HG03025 (cell line): ENCODE results near the gene NFKB2.

Source experiments
- ATAC-seq: cut with Tn5 transposase; IDR thresholded peaks from one replicate; pipeline ENCODE4 v1.9.1; 2021; ENCODE audit warnings: mild to moderate bottlenecking, moderate library complexity; ENCODE audit not compliant: unreplicated experiment, low FRiP score

The NFKB2 gene

GRCh38 chr10:102407425-102408130 lies 12.1 kb downstream of the NFKB2 start:
- no peak for ATAC-seq

DNA sequence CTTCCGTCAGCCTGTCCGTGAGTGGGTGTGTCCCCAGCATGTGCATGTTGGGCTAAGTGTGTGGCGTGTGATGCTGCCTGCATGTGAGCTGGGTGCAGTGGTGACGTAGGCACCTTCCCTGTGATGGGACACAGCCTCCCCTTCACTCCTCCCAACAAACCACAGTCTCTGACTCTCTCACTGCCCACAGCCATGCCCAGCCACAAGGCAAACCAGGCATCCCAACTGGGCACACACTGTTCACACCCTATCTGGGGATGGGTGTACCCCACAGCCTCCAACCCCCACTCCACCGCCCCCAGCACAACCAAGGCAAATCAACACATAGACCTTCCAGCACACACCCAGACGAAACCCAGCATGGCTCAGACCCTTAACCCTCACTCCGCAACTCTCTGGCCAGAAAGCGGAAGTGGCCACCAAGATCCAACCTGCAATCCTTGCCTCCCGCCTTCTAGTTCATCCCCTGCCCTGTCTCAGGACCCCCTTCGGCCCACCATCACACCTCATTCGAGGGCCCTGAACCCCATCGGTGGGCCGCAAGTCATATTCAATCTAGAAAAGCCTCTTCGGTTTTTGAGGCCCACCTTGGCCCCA lies 12.7 kb downstream of the NFKB2 start:
- no peak for ATAC-seq

DNA sequence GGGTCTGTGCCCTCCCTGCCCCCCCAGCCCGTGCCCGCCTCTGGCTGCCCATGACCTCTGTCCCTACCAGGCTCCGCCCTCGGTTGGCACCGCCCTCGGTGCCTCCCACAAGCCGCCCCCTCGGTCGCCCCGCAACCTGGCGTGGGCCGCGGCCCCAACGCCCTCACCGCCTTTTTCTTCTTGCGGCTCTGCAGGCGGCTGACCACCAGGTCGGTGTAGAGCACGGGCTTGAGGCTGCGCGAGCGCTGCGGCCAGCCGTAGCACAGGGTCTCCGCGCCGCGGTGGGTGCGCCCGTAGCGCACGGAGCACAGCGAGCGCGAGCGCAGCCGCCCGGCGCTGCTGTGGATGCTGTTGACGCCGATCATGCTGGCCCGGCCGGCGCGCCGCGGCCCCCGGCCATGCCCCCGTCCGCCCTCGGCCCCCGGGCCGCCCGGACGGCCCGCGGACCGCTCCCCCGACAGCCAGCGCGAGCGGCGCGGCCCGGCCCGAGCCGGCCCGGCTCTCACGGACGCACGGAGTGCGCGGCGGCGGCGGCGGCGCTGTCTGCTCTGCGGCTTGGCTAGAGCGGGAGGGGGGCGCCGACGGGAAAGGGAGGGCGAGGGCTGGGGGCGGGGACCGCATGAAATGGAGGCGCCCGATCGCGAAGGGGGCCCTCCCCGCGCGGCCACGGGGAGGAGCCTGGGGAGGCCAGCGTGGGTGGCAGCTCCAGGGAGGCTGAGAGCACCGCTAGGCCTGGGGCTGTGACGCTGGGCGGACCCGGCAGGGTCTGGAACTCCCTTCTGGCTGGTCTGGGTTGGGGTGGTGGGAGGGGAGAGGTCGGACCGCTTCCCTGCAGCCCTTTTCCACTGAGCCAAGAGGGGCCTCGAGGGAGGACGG lies 13.5 kb downstream of the NFKB2 start:
- no peak for ATAC-seq

GRCh38 chr10:102409604-102410428 lies 14.3 kb downstream of the NFKB2 start:
- ATAC-seq: no peak

DNA sequence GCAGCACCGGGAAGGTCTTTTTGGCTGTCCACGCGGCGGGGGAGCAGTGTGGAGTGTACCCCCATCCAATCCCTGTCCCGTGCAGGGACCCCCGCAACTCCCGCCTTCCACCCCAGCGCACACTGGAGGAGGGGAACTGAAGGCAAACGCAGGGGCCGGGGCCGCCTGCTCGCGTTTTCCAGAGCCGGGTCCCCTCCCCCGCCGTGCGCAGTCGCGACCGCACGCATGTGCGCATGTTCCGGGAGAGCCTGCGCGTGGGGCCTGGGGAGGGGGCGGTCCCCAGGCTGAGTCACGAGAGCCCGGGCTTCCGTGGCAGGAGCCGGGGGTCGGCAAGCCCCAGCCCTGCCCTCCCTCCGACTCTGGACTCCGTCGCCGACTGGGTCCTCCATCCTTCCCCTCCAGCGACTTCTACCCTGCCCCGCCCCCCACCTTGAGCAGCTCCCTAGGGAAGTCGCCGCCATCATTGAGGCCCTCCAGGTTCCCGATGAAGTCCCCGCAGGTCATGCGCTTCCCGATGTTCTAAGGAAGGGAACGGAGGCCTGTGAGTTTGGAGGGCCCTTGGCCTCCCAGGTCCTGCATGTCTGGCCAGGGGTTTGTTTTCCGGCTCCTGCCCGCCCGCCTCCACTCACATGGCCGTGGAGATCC lies 15.0 kb downstream of the NFKB2 start:
- ATAC-seq: no peak

DNA sequence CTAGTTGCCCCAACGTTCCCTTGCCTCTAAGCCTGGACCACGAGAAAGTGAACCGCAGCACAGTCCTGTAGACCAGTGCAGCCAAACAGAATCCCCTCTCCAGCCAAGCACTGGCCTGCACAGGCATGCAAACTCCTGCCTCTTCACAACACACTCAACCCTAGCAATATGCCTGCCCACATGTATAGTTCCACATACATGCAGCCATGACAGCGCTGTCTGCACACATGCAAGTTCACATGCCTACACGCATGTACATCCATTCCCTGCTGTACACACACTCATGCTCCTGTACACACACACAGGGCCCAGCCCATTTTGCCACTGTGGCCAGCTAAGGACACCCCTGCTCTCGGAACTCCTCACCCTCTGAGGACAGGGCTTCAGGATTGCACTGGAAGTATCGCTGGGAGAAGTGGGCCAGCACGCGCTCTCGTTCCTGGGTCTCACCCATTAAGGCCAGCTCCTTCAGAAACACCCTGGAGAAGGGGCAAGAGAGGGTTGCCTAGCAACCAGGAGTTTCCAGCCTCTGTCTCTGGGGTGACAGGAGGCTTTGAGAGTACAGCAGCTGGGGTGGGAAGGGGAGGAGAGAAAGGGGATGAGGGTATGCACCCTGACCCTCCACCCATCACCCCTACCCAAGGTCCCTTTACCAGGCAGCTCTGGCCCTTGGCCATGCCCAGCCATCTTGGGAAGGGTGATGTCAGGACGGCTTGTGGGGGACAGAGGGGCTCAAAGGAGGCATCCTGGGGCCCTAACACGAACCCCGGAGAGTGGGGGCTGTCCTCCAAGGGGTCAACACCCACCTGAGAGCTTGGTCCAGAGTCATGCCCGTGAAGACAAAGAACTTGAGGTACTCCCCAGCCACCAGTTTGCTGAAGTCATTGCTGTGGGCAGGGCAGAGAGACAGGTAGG lies 16.1 kb downstream of the NFKB2 start:
- ATAC-seq: no peak

- ATAC-seq: no peak
Observed at GRCh38 chr10:102412293-102412692, 16.8 kb downstream of the NFKB2 start.

DNA sequence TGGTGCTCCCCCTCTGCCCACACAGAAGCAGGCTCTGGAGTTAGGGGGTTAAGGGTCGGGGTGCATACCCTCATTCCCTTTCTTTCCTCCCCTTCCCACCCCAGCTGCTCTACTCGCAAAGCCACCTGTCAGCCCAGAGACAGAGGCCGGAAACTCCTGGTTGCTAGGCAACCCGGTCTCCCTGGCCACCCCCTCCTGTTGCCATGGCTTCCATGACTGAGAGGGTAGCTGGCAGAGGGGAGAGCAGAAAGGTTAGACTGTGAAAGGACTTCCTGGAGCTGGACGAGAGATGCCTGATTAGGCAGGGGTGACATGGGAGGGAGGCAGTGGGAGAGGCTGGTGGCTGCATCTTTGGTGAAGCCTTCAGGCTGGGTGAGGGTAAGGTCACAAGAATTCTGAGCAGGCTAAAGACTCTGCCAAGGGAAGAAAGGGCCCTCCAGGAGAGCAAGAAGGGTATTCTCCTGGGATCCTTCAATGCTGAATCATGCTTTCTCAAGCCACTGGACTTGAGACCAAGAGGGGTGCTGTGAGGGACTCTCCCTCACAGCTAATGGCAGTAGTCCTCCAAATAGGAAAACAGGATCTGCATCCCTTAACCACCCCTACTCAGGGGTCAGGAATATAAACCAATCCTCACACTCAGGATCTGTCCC lies 17.7 kb downstream of the NFKB2 start:
- no peak for ATAC-seq

DNA sequence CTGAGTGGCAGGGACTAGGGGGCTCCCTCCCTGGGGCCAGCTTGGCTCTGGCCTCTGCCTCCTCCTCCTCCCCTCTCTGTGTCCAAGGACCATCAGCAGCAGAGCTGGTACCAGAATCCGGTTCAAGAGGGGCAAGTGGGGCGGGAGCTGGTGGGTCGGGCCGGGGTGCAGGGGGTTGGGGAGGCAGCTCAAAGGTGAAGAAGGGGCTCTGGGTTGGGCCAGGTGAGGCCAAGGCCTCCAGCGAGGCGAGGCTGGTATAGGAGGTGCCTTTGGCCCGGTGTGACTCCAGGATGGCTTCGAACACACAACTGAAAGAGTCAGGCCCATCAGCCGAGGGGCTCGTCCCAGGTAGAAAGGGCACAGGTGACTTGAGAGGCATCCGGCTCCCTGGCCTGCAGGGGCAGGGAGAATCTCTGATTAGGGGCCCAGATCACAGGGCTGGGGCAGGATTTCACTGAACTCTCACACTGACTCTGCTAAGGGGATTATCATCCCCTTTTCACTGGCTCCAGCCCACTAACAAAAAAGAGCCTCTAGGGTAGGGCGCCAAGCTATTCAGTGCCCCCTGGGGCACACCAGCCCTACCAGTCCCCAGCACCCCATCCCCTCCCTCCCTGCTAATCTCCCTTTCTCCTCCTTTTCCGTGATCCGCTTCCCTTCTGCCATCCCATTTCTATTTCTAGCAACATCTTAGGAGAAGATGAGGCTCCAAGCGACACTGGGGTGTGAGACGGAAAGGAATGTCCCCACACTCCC lies 18.5 kb downstream of the NFKB2 start:
- ATAC-seq: no peak

DNA sequence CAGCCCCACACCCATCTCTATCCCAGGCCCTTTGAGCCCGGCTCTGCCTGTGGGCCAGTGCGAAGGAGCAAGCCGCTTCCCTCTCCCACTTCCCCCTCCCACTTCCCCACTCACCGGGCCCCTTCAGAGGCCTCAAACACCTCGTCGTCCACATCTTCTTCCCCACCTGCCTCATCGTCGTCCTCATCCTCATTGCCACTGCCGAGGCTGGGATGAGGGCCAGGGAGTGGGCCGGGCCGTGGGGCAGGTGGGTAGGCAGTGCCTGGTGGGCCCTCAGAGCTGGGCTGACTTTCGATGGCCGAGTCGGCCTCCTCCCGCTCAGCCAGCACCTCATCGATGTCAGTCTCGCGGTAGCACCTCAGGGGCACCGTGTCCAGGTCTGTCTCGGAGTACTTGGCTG lies 19.2 kb downstream of the NFKB2 start:
- no peak for ATAC-seq

DNA sequence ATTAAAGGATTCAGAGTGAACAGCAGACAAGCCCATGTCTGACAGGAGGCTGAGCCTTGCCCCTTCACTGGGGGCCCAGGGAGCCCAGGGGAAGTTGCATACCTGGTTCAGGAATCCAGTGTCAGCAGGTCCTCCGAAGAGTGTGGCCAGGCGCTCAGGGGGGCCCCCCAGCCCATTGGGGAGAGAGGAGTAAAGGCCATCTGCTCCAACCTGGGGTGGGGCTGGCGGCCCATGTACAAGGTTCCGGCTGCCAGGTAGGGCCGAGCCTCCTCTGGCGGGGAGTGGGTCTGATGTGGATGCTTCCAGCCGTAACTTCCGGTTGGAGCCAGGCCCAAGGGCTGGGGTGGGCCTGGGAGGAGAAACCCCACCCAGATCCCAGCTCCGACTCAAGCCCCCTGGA lies 20.8 kb downstream of the NFKB2 start:
- ATAC-seq: no peak

GRCh38 chr10:102416695-102417094 lies 21.2 kb downstream of the NFKB2 start:
- no peak for ATAC-seq

DNA sequence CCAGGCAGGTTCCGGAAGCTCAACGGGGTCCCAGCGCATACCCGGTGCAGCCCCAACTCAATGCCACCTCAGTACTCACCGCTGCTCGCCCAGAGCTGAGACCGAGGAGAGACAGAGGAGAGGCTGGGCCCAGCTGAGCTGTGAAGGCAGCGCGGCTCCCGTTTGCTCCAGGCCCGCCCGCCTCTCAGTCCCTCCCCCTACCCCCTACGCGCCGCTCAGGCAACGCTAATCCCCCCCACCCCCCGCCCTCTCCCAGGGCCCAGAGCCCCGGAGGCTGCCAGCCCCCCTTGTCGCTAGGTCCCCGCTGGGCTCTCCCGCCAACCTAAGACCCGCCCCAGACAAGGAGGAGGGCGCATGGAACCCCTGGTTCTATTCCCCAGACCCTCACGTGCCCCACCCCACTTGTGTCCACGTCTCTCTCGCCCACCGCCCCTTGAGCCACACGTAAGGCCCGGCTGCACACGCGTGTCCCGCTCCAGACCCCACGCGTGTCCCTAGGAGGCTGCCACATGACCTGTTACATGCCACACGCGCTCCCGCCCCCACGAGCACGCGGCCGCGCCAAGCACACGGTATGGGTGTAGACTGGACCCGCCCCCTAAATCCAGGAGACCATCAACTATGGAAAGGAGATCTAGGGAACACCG lies 23.2 kb downstream of the NFKB2 start, which contains the start of gene PSD:
Gene PSD, minus strand, starts transcription at position 164 of the 647 bp plus-strand sequence. CDS start 1,747 bp downstream, outside the sequence.
- ATAC-seq: no peak

- no peak for ATAC-seq
Observed at GRCh38 chr10:102419269-102420180, 24.0 kb downstream of the NFKB2 start.

DNA sequence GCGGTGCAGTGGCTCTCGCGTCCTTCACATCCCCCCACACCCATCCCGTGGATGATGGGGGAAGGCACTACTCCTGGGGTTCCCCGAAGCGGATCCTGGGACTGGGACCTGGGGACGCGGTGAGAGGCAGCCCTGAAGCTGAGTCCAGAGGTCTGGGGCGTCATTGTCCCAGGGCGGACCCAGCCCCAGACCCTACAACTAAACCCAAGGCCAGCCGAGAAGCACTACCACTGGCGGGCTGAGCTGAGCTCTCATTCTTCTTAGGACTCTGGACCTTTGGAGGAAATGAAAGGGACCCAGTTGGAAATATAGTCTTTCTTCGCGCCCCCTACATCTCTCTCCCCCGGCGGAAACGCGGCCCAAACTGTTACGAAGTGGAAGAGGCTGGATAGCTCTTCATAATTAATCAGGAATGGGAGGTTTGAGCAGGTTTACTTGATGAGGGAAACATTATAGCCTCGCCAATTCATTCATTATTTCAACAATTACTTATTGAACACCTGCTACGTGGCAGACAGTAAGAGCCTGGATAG lies 24.7 kb downstream of the NFKB2 start:
- no peak for ATAC-seq
